ENCODE results near the gene DTX1.

GRCh38 chr12:113138826-113139225, 82.3 kb downstream of the DTX1 start:
- TF ChIP-seq, protein P1, sequence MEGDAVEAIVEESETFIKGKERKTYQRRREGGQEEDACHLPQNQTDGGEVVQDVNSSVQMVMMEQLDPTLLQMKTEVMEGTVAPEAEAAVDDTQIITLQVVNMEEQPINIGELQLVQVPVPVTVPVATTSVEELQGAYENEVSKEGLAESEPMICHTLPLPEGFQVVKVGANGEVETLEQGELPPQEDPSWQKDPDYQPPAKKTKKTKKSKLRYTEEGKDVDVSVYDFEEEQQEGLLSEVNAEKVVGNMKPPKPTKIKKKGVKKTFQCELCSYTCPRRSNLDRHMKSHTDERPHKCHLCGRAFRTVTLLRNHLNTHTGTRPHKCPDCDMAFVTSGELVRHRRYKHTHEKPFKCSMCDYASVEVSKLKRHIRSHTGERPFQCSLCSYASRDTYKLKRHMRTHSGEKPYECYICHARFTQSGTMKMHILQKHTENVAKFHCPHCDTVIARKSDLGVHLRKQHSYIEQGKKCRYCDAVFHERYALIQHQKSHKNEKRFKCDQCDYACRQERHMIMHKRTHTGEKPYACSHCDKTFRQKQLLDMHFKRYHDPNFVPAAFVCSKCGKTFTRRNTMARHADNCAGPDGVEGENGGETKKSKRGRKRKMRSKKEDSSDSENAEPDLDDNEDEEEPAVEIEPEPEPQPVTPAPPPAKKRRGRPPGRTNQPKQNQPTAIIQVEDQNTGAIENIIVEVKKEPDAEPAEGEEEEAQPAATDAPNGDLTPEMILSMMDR (IDR thresholded peaks at IDR 0.05; ENCODE audit: low read depth, low read length), result no peak
- TF ChIP-seq POLR2A (IDR thresholded peaks at IDR 0.05; ENCODE audit: extremely low read depth, insufficient read length) (no peak), MYC (IDR thresholded peaks at IDR 0.05; ENCODE audit: low read depth, low read length) (no peak), MAX (IDR thresholded peaks at IDR 0.05; ENCODE audit: low read depth, low read length) (no peak)

Data from NB4 (cell line).